Fibroblast of skin of left biceps (primary cell): ENCODE data around the gene DAPP1.
"Not testable (repeated sequence)": the region's sequence is repeated elsewhere in the genome, so short reads cannot be mapped to it uniquely, and the experiment has no call there.

ENCODE experiments used
- DNase-seq, 2 experiments: peaks; one replicate each; pipeline ENCODE4 v3.0.0-alpha.2; 2013; ENCODE audit warnings: low read depth in 2 of 2

Gene DAPP1

DNA sequence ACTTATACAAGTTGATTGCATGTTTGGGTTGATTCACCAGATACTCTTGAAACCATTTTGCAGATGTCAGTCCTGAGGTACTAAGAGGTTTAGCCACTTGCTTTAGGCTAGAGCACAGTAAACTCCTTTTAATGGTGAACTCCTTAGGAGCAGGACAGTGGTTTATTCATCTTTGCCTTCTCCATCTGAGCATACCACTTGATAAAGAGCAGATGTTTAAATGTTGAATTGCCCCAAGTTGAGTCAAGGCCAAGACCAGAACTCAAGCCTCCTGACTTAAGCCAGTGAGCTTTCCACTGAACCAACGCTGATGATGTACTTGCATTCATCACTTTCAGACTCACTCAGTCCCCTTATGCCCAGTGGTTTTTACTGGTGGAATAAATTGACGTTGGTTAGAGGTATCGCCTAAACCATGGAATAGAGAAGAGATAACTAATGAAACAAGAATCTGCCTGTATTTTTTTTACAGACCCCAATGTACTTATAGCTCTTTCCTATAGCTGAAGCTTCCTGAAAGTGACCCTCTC is 7.5 kb downstream of the DAPP1 start:
- no peak for DNase-seq

DNA sequence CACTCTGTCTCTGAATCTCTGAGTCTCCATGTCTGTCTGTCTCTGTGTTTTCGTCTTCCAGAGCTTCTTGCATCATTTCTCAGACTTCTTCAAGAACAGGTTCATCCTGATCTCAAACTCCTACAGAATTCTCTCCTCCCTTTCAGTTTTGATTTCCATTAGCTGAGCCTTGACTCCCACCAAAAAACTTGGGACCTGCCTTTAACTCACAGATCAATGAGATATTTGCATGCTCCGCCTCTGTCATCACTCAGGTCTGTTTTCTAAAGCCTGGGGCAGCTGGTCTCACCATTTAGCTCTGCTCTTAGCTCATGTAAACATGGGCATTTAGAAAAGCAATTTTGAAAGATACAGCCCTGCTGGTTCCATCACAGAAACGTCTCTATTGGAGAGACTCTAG is 8.6 kb downstream of the DAPP1 start:
- DNase-seq = no peak

DNA sequence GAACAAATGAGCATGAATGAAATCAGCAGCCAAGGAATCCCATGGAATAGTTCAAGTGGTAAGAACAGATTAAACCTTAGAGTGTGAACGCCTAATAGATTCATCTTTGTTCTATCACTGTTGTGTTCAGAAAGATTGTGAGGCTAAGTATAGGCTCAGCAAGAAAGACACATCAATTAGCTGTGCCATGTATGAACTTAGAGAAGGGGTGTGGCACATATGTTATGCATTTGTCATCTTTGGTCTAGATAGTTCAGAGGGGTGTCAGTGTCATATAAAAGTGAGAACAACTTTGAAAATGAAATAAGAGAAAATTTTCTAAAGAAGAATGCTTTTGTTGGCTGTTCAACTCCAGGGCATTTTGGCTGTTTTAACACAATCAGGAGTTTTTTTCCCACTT is 9.4 kb downstream of the DAPP1 start:
- DNase-seq = no peak

DNA sequence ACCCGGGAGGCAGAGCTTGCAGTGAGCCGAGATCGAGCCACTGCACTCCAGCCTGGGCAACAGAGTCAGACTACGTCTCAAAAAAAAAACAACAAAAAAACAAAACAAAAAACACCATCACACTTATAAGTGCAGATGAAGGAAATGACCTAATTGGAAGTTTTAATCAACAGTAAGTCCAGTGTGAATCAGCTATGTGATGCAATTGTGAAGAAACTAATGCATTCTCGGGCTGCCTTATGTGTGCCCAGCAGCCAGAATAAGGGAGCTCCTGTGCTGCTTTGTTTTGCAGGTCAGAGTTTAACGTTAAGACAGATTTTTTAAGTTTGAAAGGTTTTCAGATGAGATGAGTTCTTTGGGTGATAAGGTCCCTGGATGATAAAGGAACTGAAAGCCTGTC is 10.8 kb downstream of the DAPP1 start:
- no peak for DNase-seq

DNA sequence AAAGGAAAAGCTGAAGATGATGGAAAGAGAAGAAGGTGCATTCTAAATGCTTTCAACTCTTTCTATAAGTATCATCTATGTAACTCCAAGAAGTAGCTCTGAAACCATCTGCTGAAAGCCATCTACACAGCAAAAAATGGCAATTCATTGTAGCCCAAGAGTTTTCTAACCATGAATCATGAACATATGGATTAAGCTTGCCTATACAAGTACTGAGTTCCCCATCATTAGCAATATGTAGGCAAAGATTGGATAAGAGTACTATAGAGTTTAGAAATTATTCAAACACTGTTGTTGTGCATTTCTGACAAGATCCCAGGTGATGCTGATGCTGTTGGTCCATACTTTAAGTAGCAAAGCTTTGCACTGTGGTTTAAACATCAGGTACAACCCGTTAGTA is 11.2 kb downstream of the DAPP1 start:
- no peak for DNase-seq

DNA sequence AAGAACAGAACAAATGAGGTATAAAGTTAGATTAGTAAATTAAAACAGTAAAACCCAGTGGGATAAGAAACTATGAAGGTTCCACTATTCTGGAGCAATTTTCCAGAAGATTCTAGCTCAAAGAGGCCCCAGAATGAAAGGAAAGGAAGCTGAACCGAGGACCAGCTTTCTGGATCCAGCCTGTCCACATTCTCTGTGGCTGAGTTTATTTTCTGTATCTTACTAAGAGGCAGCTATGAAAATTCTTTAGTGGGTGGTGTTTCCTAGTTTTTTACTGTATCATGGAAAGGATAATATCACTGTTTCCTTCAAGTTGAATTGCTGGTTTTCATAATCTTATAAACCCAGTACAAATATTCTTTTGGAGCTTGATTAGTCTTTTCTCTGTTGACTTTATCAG is 11.8 kb downstream of the DAPP1 start:
- no peak for DNase-seq

DNA sequence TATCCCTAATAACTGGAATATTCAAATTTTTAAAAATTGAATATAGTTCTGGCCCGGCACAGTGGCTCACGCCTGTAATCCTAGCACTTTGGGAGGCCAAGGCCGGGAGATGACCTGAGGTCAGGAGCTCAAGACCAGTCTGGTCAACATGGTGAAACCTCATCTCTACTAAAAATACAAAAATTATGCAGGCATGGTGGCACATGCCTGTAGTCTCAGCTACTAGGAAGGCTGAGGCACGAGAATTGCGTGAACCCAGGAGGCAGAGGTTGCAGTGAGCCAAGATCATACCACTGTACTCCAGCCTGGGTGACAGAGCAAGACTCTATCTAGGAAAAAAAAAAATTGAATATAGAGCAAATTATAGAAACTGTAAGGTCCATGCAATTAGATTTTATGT is 13.4 kb downstream of the DAPP1 start:
- DNase-seq = not testable (repeated sequence)

DNA sequence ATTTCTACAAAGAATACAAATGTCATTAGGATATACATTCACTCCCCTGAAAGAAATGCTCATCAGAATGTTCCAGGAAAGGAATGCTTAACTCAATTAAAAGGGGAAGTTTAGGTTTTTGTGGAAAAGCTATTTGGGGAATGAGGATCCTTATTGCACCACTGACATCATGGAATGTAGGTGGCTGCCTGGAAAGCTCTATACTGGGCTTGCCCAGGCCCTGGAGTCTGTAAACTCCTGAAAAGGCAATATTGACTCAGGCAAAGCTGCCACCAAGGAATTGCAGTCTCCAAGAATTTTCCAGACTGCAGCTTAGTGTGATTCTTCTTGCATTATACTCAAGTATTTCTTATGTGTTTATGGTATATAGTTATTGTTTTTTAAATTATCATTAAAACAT is 15.7 kb downstream of the DAPP1 start:
- DNase-seq = no peak

DNA sequence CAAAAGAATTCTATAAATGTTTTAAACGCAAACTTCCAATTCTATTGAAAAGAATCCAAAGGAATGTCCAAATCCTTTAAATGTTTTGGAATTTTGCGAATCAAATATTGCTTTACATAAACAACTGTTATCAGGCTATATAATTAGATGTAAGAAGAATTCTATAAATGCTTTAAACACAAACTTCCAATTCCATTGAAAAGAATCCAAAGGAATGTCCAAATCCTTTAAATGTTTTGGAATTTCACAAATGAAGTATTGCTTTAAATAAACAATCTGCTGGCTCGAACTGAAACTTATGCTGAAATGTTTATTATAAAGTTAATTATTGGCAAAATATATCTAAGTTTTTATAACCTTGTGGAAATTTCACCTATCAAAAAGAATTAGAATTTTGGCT is 16.1 kb downstream of the DAPP1 start:
- no peak for DNase-seq

DNA sequence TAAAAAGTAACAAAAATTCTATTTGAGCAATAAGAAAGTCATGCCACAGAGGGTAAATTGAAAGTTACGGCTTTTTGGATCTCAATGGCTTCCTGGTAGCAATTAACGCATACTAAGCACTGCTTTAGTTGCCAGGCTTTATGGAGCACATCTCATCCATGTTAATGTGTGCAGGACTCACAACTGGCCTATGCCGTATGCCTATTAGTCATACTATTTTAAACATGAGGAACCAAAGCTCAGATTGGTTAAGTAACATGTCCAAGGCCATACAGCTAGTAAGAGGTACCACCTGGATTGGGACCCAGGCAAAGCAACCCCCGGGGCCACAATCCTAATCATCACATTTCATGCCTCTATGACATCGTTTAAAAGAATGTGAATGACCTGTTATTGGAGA is 17.1 kb downstream of the DAPP1 start:
- no peak for DNase-seq

DNA sequence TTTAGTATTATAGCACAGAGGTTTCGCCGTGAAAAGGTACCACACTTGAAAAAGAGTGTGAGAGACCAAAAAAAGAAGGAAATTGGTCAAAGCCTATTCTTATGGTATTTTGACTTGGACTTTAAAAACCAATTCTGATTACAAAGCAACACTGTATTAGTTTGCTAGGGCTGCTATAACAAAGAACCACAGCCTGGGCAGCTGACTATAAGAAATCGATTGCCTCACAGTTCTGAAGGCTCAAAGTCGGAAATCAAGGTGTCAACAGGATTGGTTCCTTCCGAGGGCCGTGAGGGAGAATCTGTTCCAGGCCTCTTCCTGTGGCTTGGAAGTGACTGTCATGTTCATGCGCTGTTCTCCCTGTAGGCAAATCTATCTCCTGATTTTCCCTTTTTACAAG is 17.9 kb downstream of the DAPP1 start:
- no peak for DNase-seq

DNA sequence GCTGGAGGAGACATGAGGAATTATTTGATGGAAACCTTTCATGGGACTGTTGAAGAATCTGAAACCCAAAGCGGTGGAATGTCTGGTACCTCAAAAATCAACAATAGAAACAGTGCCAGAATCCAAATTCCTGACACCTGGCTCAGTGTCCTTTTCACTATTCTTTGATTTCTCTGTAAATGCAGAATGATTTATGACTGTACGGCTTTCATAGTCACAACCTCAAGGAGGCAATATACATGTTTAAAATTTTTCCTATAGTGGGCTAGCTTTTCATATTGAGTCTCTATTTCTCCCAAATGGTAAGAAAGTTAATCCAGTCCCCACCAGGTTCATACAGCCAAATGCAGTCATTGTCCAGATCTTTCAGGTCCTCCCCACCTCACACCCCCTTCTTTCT is 19.3 kb downstream of the DAPP1 start:
- DNase-seq = no peak

DNA sequence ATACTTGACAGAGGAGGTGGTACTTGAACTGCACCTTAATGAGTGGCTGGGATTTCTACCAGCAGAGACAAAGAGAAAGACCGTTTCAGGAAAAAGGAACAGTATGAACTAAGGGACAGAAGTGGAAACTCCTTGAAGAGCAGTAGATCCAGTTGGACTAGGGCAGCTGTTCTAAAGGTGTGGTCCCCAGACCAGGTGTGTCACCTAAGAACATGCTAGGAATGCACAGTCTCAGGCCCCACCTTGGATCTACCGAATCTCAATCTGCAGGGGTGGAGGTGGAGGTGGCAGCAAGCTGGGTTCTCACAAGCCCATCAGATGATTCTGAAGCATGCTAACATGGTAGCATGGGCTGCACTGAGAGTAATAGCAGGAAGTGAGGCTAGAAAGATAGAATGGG is 22.3 kb downstream of the DAPP1 start:
- DNase-seq = no peak

DNA sequence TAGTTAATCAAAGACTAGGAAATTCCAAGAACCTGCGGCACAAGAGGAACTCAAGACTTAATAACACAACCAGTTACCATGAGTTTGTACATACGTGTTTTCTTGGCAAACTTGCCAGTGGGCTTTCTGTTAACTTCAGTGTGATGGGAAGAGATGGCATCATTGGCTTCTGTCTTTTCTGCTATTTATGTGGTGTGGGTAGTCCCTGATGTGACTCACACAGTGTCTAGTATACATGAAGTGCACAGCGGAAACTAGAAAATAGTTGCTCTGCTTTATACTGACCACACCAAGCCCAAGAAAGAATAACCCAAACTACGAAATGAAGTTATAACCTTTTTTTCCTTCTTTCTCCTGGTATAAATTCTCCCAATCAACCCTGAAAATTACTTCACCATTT is 24.5 kb downstream of the DAPP1 start:
- DNase-seq = no peak

DNA sequence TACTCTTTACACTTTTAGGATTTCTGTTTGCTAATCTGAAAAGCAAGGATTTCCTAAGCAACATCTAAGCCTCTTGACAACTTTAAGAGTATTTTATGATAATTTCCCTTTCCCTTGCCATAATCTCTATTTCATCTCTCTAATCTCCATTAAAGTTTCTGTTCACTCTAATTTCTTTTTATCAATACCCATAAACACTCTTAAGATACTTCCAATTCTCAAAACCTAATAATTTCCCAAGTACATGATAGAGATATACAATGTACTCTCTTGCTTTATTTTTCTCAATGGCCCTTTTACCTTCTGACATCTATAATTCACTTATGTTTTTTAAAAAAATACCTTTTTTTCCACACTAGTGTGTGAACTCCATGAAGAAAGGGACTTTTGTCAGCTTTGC is 26.8 kb downstream of the DAPP1 start:
- DNase-seq = no peak

DNA sequence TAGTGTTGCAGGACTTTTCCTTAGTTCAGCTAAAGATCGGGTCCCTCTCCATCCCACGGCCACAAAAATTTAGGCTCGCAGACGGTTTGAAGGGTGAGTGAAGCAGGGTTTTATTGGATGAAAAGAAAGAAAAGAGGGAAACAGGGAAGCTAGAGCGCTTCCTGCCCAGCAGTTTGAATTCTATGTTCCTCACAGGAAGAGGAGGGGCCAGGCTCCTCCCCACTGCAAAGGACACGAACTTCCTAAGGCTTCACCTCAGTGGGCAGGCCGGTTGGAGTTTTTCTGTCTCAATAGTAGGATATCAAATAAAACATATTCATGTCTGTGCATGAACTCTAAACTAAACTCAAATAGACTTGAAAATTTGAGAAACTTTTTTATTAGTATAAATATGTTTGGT is 27.4 kb downstream of the DAPP1 start:
- no peak for DNase-seq

DNA sequence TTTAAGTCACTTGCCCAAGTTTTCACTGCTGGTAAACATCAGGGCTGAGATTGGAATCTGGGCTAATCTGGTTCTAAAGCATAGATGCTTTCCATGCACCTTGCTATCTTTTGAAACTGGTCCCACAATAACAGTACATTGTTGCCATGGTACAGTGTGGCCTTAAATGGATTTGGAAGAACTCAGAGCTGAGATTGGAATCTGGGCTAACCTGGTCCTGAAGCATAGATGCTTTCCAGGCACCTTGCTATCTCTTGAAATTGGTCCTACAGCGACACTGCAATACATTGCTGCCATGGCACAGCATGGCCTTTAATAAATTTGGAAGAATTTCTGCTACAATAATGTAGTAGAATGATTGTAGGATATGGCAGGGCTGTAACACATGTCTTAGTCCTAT is 28.6 kb downstream of the DAPP1 start:
- DNase-seq = no peak

DNA sequence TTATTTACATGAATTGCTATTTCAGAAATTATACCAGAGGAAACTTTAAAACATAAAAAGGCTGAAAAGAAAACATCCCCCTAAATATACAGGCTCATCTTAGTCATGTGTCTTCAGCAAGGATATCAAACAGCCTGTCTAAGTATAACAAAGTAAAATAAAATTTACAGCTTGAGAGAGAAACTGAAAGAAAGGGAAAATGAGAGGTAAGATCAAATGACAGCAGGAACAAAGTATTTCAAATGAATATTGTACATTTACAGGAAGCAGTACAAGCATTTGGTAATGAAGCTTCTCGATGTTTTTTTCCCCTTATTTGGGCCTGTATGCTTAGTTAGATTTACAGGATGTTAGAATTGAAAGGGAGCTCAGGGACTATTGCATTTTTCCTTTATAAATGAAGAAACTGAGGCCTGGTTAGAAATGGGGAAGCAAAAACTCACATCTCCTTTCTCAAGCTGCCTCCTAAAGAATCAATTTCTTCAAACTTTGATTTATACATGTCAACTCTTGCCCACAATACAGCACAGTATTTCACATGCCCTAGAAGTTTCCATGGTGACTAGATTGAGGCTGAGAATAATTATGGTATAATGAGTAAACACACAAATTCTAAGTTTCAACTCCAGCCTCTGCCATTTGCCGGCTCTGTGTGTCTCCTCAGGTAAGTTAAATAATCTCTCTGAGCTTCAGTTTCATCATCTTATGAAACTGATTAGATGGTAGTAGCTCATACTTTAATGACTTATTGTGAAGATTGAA is 29.3 kb downstream of the DAPP1 start:
- no peak for DNase-seq

DNA sequence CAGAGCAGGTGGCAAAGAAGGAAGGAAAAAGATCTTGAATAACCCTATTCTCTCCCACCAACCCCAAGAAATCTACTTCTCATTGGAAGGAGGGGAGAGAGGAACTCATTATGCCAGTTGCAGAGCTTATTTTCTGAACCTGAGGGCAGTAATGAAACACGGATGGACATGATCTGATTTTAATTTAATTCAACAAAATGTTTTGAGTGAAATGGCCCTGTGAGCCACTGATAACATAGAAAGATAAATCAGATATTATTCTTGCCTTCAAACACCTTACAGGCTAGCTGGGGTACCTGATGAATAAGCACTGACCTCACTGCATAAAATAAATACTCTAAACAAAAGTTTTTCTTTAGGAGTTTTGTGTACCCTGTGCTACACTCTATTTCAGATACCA is 30.3 kb downstream of the DAPP1 start:
- DNase-seq = no peak

DNA sequence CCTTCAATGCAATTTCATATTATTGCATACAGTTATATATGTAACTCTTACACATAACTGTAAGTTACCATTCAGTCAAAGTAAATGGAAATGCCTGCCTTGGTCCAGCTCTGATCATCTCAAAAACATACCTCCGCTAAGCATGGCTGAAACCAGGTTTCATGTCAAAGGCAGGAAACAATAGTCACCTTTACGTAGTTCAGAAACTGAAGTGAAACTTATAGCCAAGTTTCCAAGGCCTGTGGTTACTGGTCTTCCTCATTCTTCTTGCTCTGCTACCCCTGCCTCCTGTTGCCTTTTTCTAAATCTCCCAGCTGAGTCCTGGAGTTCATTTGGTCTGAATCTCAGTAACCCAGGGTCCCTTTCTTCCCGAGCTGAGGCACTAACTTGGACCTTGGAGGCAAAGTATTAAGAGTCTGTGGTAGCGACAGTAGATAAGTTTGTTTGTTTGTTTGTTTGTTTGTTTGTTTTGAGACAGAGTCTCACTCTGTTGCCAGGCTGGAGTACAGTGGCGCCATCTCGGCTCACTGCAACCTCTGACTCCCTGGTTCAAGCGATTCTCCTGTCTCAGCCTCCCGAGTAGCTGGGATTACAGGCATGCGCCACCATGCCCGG is 30.8 kb downstream of the DAPP1 start:
- no peak for DNase-seq

DNA sequence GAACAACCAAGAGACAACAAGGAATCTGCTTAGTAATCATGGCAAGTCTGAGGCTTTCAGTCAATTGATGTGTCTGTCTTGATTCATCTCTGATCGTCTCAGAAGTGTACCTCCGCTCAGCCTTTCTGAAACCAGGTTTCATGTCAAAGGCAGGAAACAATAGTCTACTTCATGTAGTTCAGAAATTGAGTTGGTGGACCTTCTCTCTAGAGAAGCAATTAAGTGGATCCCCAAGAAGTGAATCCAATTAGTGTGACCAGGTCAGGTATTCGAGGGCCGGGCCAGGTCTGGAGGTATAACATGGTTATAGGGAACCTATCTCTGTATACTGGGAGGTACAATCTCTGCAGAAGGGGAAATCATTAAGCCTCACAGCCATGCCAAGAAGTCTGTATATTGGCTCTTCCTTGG is 32.0 kb downstream of the DAPP1 start:
- DNase-seq = no peak

DNA sequence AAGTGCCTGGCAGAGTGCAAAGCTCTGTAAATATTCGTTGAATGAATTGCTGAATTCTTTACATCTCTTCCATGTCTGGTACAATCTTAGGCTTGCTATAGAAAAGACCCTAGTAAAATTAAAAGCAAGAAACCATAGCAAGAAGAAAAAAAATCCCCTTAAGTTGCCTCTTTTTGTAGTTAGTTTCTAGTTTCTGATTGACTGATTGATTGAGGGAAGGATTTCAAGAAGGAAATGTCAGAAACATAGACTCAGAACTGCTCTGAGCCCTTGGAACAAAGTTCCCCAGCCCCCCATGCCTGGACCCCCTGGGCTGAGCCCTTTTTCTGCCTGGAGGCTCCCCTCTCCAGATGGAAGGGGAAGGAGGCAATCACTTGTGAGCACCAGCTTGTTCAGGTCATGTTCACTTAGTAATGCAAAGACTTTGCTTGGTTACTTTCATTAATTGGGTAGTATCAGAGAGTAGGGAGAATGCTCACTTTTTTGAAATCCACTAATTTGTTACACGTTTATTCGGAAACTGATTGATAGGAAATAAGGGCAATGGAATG is 35.6 kb downstream of the DAPP1 start:
- no peak for DNase-seq

DNA sequence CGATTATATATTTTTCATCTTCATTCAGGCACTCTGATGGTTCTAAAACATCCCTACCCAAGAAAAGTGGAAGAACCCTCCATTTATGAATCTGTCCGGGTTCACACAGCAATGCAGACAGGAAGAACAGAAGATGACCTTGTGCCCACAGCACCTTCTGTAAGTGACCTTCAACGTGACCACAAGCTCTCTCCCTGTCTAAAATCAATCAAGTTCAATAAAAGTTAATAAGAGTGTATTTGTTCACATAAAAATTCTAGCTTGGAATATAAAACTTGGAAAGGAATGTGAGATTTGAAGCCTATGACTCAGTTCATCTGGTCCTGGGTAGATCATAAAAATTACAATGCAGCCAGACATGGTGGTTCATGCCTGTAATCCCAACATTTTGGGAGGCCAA is 36.6 kb downstream of the DAPP1 start:
- DNase-seq = no peak
